ENCODE measurements around the gene DYNLT4.
"Not testable (repeated sequence)": the region's sequence is repeated elsewhere in the genome, so short reads cannot be mapped to it uniquely, and the experiment has no call there.

The DYNLT4 gene

DNA sequence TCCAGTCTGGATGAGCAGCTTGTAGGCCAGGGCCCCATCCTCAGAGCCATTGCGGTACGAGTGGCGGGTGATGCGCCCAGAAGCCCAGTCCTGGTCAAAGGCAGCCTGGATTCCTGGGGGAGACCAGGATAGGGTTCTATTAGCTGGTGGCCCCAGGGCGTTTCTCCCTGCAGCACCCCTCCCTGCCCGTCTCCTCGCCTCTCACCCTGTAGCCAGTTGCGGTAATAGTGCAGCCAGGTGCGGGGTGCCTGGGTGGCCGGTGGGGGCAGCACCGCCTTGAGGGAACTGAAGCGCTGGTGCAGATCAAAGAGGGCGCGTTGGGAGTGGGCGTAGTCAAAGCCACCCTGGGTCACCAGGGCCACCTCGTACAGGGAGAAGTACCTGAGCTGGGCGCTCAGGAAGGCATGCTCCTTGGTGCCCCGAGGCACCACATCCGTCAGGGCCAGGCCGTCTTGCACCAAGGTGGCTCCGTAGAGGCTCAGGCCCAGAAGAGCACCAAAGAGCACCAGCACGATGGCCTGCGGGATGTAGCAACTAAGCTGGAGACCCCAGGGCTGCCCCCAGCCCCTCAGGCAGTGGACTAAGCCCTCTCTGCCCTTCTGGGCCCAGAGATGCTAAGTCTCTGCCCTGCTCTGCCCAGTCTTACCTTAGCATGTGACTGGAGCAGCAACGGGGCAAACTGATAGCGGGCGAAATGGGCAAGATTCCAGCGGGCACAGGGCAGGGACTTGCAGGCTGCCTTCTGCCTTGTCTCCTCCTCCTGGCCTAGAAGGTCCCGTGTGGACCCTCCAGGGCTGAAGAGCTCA, 20.2 kb upstream of the DYNLT4 start:
- Histone ChIP-seq H3K36me3 (ENCODE audit: control insufficient read depth, insufficient read depth, low read length) (no peaks in the 10 kb centered on the region), H3K9me3 (ENCODE audit: control insufficient read depth, insufficient read depth, low read length) (no peaks in the 10 kb centered on the region), H3K4me1 (ENCODE audit: control insufficient read depth, insufficient read depth, low read length) (peaks cover 17% of the 10 kb centered on the region), H3K4me3 (ENCODE audit: low read depth, low read length) (no peak overlapping the region), H3K27me3 (ENCODE audit: control insufficient read depth, insufficient read depth, low read length) (no peaks in the 10 kb centered on the region), H3K9ac (ENCODE audit: low read depth, low read length) (no peak overlapping the region)

DNA sequence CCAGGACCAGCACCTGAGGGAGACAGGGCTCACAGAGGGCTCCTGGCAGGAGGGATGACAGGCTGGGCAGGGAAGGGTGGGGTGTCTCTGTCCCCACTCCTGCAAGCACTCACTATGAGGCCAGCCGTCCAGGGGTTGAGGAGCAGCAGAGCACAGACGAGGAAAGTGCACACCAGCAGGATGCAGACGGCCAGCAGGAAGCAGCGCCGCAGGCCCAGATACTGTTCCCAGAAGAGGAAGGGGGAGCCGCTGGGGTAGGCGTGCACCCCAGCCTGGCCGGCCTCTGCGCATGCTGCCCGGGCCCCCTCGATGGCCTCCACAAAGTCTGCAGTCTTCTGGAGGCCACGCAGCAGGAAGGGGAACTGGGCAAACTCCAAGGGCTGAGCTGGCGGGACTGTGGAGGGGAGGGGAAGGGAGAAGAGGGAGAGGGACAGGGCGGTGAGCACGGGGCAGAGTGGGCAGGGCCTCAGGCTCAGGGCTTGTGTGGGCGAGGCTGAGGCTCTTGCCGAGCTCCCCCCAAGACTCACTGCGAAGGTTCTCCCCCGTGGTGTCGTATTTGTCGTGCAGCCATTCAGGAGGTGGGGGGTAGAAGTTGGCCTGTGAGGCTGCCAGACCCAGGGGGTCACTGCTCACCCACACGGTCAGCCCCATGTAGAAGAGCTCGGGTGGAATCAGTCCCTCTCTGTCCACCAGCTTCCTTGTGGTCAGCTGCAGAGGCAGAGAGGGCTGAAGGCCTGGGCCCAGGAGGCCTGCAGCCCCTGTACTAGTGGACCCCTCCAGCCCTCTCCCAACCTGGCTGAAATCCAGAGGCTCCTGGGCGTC, 19.4 kb upstream of the DYNLT4 start:
- Histone ChIP-seq H3K9ac (ENCODE audit: low read depth, low read length) (no peak overlapping the region), H3K27me3 (ENCODE audit: control insufficient read depth, insufficient read depth, low read length) (no peaks in the 10 kb centered on the region)

DNA sequence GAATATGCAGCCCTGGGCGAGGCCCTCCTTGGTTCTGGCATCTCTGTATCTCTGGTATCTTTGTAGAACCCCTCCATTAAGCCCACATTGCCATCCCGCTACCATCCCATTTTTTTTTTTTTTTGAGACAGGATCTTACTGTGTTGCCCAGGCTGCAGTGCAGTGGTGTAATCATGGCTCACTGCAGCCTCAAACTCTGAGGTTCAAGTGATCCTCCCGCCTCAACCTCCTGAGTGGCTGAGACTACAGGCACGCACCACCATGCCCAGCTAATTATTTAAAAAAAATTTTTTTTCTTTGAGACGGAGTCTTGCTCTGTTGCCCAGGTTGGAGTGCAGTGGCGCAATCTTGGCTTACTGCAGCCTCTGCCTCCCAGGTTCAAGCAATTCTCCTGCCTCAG, 17.2 kb upstream of the DYNLT4 start:
- H3K9ac ChIP-seq (ENCODE audit: low read depth, low read length); H3K36me3 ChIP-seq (ENCODE audit: control insufficient read depth, insufficient read depth, low read length); H3K27me3 ChIP-seq (ENCODE audit: control insufficient read depth, insufficient read depth, low read length); H3K4me1 ChIP-seq (ENCODE audit: control insufficient read depth, insufficient read depth, low read length); H3K4me3 ChIP-seq (ENCODE audit: low read depth, low read length); H3K9me3 ChIP-seq (ENCODE audit: control insufficient read depth, insufficient read depth, low read length): not testable (repeated sequence)

More for the DNA sequence above, 19.4 kb upstream of the DYNLT4 start:
- H3K4me3 ChIP-seq (ENCODE audit: low read depth, low read length): no peak overlapping the region
- no peaks in the 10 kb centered on the region for H3K36me3 ChIP-seq (ENCODE audit: control insufficient read depth, insufficient read depth, low read length)
- H3K4me1 ChIP-seq (ENCODE audit: control insufficient read depth, insufficient read depth, low read length): peaks cover 9% of the 10 kb centered on the region
- no peaks in the 10 kb centered on the region for H3K9me3 ChIP-seq (ENCODE audit: control insufficient read depth, insufficient read depth, low read length)

DNA sequence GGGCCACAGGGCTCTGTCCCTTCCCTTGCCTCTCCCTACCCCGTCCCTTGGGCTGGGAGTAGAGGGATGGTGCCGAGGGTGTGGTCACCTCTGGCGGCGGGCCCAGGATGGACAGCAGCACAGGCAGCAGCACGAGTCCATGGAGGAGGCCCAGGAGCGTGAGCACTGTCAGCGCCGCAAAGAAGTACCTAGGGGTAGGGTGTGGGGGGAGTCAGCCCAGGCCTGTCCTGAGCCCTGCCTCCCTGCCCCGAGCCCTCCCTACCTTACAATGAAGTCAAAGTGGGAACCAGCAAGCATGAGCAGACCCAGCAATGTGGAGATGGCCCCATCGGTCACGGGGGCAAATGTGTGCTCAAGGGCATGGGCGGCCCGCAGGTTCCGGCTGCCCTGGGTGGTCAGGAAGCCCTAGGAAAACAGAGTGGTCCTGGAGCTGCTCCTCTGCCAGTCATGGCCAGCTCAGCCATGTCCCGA, 15.9 kb upstream of the DYNLT4 start:
- Histone ChIP-seq H3K4me3 (ENCODE audit: low read depth, low read length) (no peak overlapping the region), H3K27me3 (ENCODE audit: control insufficient read depth, insufficient read depth, low read length) (no peaks in the 10 kb centered on the region), H3K9me3 (ENCODE audit: control insufficient read depth, insufficient read depth, low read length) (no peaks in the 10 kb centered on the region), H3K9ac (ENCODE audit: low read depth, low read length) (no peak overlapping the region), H3K4me1 (ENCODE audit: control insufficient read depth, insufficient read depth, low read length) (peaks cover 2% of the 10 kb centered on the region), H3K36me3 (ENCODE audit: control insufficient read depth, insufficient read depth, low read length) (no peaks in the 10 kb centered on the region)

DNA sequence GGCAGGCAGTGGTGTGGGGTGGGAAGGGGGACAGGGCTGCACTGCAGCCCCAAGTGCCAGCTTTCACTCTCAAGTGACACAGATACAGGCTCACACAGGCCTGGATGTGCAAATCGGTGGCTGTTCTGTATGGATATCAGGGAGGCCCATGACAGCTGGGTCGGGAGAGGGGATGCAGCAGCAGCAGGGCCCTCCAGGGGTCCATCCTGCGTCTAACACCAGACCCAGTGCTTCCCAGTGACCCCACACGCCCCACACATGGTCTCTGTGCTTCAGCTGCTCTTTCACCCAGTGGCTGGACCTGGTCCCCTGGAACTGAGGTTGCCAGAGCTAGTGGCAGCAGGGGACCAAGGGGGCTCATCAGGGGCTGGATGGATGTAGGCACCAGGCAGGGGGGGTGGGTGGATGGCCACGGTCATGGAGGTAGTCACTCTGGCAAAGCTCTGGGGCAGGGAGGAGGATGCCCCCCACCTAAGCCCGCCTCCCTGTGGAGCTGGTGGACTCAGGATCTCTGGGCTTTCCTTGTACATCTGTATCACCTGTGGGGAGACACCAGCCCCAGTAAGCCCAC, 15.1 kb upstream of the DYNLT4 start:
- Histone ChIP-seq H3K9ac (ENCODE audit: low read depth, low read length) (no peak overlapping the region), H3K36me3 (ENCODE audit: control insufficient read depth, insufficient read depth, low read length) (no peaks in the 10 kb centered on the region)

DNA sequence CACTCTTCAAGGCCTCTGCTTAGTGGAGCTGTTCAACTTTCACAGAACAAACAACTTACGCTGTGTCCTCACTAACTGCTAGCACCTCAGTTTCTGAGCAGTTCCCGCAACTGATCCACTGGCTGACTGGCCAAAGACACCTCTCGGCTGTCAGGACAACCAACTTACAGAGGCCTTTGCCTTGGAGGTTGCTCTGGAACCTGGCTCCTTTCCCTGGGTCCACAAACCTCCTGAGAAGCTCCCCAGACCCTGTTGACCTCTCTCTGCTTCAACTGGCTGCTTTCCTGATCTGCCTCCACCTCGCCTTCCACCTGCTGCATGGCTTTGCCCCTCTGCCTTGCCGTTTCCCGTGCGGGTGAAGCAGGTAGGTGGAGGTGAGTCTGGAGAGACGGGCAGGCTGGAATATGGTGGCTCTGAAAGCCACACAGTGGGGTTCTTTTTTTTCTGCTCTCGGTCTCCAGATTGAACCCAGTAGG, 14.1 kb upstream of the DYNLT4 start:
- Histone ChIP-seq H3K4me1 (ENCODE audit: control insufficient read depth, insufficient read depth, low read length) (no peaks in the 10 kb centered on the region), H3K27me3 (ENCODE audit: control insufficient read depth, insufficient read depth, low read length) (no peaks in the 10 kb centered on the region), H3K36me3 (ENCODE audit: control insufficient read depth, insufficient read depth, low read length) (no peaks in the 10 kb centered on the region), H3K4me3 (ENCODE audit: low read depth, low read length) (no peak overlapping the region), H3K9me3 (ENCODE audit: control insufficient read depth, insufficient read depth, low read length) (no peaks in the 10 kb centered on the region), H3K9ac (ENCODE audit: low read depth, low read length) (no peak overlapping the region)

More for the DNA sequence above, 15.1 kb upstream of the DYNLT4 start:
- peaks cover 2% of the 10 kb centered on the region for H3K4me1 ChIP-seq (ENCODE audit: control insufficient read depth, insufficient read depth, low read length)
- no peaks in the 10 kb centered on the region for H3K9me3 ChIP-seq (ENCODE audit: control insufficient read depth, insufficient read depth, low read length)
- no peaks in the 10 kb centered on the region for H3K27me3 ChIP-seq (ENCODE audit: control insufficient read depth, insufficient read depth, low read length)
- no peak overlapping the region for H3K4me3 ChIP-seq (ENCODE audit: low read depth, low read length)

DNA sequence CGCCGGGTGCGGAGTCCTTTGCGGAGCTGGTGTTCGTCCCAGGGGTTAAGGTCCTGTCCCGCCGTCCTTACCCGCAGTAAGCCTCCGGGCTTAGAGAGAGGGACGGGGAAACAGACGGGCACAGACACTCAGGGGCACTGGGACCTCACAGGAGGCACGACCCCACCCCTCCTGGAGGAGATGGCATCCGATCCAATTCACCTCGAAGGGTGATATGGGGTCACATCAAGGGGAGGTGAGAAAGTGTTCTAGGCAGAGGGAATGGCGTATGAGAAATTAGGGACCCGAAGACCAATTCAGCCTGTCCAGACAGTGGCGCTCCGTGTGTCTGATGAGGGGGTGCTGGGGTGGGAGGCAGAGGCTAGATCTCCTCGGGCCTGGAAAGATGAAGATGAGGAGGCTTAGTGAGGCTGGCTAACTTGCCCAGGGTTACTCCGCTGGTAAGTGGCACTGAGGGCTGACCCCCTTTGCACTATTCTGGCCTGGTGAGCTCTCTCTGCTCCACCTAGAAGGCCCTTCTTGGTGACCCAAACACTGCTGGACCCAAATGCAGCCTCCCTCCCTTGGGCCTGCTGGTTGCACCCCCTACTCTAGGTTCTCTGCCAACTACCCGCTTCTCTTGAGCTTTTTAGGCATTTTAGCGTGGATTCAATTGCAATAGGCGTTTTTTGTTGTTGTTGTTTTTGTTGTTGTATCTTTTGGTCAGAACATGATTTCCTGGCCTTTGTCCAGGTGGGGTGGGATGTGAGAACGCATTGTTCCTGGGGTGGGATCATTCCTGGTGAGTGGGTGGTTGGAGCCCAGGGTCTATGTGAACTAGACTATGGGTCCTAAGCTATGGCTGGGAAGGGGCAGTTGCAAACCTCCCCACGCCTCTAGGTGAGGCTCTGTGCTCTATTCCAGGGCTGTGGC, 13.4 kb upstream of the DYNLT4 start:
- H3K27me3 ChIP-seq (ENCODE audit: control insufficient read depth, insufficient read depth, low read length): no peaks in the 10 kb centered on the region
- peak overlapping the region; percentile 97 for H3K9ac ChIP-seq (ENCODE audit: low read depth, low read length)
- no peaks in the 10 kb centered on the region for H3K9me3 ChIP-seq (ENCODE audit: control insufficient read depth, insufficient read depth, low read length)
- peak overlapping the region; percentile 62 for H3K4me3 ChIP-seq (ENCODE audit: low read depth, low read length)
- no peaks in the 10 kb centered on the region for H3K36me3 ChIP-seq (ENCODE audit: control insufficient read depth, insufficient read depth, low read length)
- no peaks in the 10 kb centered on the region for H3K4me1 ChIP-seq (ENCODE audit: control insufficient read depth, insufficient read depth, low read length)

DNA sequence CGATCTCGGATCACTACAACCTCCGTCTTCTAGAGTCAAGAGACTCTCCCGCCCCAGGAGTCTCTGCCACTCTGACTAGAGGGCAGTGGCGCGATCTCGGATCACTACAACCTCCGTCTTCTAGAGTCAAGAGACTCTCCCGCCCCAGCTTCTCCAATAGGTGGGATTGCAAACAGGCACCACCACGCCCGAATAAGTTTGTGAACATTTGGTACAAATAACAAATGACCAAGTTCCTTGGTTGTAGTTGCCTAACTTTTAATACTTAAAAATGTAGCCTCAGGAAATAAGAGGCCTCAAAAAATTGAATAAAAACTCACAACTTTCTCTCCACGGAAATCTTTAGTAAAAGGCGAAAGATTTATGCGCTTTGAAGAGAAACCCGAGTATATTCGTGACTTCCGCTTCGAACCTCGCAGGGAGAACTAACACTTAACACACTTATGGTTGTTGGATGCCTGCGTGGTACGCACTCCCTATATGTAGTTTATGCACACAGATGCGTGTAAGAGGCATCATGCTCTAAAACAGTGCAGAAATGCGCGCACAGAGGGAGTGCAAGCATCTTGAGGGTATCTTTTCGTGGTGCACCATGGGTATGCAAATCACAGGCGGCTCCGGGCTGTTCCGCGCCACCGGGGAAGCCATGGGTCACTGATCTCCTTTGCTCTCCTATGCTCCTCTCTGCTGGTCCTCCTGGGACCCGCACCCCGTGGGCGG, 12.6 kb upstream of the DYNLT4 start:
- Histone ChIP-seq H3K36me3 (ENCODE audit: control insufficient read depth, insufficient read depth, low read length) (no peaks in the 10 kb centered on the region), H3K9ac (ENCODE audit: low read depth, low read length) (peak overlapping the region; percentile 97), H3K27me3 (ENCODE audit: control insufficient read depth, insufficient read depth, low read length) (no peaks in the 10 kb centered on the region), H3K9me3 (ENCODE audit: control insufficient read depth, insufficient read depth, low read length) (no peaks in the 10 kb centered on the region), H3K4me3 (ENCODE audit: low read depth, low read length) (peak overlapping the region; percentile 62), H3K4me1 (ENCODE audit: control insufficient read depth, insufficient read depth, low read length) (no peaks in the 10 kb centered on the region)

DNA sequence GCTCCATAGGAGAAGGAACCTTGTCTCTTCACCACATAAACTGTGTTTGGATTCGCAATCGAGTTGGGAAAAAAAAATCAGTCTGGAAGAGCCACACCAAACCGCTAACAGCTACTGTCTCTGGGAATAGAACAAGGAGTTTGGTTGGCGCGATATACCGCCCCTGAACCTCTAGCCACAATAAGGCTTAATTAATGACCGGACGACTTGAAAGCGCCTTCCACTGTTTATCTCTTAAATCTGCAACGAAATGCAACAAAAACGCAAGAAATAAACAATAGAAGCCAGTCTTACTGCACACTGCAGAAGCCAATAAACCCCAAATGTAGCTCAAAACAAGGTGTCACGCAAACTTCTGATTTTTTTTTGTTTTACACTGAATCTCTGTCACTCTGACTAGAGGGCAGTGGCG, 12.1 kb upstream of the DYNLT4 start:
- no peaks in the 10 kb centered on the region for H3K27me3 ChIP-seq (ENCODE audit: control insufficient read depth, insufficient read depth, low read length)
- H3K4me1 ChIP-seq (ENCODE audit: control insufficient read depth, insufficient read depth, low read length): no peaks in the 10 kb centered on the region
- no peaks in the 10 kb centered on the region for H3K9me3 ChIP-seq (ENCODE audit: control insufficient read depth, insufficient read depth, low read length)
- peak overlapping the region; percentile 45 for H3K4me3 ChIP-seq (ENCODE audit: low read depth, low read length)
- H3K36me3 ChIP-seq (ENCODE audit: control insufficient read depth, insufficient read depth, low read length): no peaks in the 10 kb centered on the region
- H3K9ac ChIP-seq (ENCODE audit: low read depth, low read length): peak overlapping the region; percentile 79

DNA sequence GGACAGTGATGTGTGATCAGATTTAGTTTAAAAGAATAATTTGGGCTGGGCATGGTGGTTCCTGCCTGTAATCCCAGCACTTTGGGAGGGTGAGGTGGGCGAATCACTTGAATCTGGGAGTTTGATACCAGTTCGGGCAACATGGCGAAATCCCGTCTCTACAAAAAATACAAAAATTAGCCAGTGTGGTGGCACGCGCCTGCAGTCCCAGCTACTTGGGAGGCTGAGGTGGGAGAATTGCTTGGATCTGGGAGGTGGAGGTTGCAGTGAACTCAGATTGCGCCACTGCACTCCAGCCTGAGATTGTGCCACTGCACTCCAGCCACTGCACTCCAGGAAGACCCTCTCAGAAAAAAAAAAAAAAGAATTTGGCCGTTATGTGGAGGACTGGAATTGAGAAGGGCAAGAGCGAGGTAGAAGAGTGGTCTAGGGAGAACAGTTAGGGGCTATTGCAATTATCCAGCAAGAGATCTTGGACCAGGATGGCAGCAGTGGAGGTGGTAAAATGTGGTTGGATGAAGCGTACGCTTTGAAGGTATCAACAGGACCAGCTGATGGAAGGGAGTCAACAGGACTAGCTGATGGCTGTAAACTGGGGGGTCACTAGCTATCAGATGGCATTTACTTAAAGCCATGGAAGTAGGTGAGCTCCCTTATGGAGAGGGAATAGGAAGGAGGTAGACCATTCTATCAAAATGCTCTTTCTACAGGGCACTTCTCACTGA, 10.8 kb upstream of the DYNLT4 start:
- H3K36me3 ChIP-seq (ENCODE audit: control insufficient read depth, insufficient read depth, low read length): no peaks in the 10 kb centered on the region
- no peaks in the 10 kb centered on the region for H3K4me1 ChIP-seq (ENCODE audit: control insufficient read depth, insufficient read depth, low read length)
- H3K4me3 ChIP-seq (ENCODE audit: low read depth, low read length): no peak overlapping the region
- H3K9me3 ChIP-seq (ENCODE audit: control insufficient read depth, insufficient read depth, low read length): no peaks in the 10 kb centered on the region
- no peak overlapping the region for H3K9ac ChIP-seq (ENCODE audit: low read depth, low read length)
- no peaks in the 10 kb centered on the region for H3K27me3 ChIP-seq (ENCODE audit: control insufficient read depth, insufficient read depth, low read length)

All from iPS-15b (cell line).